Fibroblast of the aortic adventitia (primary cell): ENCODE data around the gene RPL10A. TPM values are rescaled to one million over a fixed set of nuclear protein-coding genes. Genes with fewer than 3 reads are reported as not detected.

Source experiments
- DNase-seq: peaks from one replicate; pipeline ENCODE4 v3.0.0-alpha.2; 2010; ENCODE audit warnings: low read depth
- H3K4me3 ChIP-seq: 2 replicates; pipeline ENCODE4 v1.5.1; 2011; ENCODE audit warnings: low read depth, mild to moderate bottlenecking, control low read depth, low read length, moderate library complexity
- total RNA-seq: library from RNA; depleted of rRNA; stranded (reverse); fragments of >200 nt; gene quantifications from 2 replicates; pipeline ENCODE4 v1.2.3, GENCODE V29; 2012; ENCODE audit warnings: low replicate concordance
- TF ChIP-seq, protein P1 (sequence below): IDR thresholded peaks from 2 replicates; pipeline ENCODE4 v1.5.1; 2011; ENCODE audit warnings: mild to moderate bottlenecking, low read length, control low read depth, inconsistent platforms; ENCODE audit not compliant: insufficient read depth

Gene RPL10A
- total RNA-seq, 1 donor, result 1,853 TPM

DNA sequence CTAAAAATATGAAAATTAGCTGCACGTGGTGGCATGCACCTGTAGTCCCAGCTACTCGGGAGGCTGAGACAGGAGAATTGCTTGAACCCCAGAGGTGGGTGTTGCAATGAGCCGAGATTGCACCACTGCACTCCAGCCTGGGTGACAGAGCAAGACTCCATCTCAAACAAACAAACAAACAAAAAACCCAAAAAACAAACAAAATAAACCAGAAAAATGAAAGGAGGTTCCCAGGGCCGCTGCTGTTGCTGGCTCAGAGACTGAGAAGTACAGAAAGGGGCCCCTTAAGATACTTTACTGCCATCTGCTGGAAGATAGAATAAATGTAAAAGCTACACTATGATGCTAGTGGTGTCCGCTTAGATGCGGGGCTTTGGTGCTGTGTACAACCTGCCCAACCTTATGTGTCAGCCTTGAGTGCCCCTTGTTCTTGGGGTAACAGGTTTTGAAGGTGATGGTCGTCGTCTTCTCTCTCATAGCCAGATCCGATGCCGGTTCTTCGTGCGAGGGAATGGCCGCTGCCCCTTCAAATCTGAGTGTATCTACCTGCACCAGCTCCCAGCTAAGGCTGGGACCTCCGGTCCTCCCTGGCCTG, 18.8 kb upstream of the RPL10A start:
- TF ChIP-seq, protein P1, sequence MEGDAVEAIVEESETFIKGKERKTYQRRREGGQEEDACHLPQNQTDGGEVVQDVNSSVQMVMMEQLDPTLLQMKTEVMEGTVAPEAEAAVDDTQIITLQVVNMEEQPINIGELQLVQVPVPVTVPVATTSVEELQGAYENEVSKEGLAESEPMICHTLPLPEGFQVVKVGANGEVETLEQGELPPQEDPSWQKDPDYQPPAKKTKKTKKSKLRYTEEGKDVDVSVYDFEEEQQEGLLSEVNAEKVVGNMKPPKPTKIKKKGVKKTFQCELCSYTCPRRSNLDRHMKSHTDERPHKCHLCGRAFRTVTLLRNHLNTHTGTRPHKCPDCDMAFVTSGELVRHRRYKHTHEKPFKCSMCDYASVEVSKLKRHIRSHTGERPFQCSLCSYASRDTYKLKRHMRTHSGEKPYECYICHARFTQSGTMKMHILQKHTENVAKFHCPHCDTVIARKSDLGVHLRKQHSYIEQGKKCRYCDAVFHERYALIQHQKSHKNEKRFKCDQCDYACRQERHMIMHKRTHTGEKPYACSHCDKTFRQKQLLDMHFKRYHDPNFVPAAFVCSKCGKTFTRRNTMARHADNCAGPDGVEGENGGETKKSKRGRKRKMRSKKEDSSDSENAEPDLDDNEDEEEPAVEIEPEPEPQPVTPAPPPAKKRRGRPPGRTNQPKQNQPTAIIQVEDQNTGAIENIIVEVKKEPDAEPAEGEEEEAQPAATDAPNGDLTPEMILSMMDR, result peak; percentile 68
- DNase-seq, result peak; percentile 78
- H3K4me3 ChIP-seq, result no peak overlapping the region

DNA sequence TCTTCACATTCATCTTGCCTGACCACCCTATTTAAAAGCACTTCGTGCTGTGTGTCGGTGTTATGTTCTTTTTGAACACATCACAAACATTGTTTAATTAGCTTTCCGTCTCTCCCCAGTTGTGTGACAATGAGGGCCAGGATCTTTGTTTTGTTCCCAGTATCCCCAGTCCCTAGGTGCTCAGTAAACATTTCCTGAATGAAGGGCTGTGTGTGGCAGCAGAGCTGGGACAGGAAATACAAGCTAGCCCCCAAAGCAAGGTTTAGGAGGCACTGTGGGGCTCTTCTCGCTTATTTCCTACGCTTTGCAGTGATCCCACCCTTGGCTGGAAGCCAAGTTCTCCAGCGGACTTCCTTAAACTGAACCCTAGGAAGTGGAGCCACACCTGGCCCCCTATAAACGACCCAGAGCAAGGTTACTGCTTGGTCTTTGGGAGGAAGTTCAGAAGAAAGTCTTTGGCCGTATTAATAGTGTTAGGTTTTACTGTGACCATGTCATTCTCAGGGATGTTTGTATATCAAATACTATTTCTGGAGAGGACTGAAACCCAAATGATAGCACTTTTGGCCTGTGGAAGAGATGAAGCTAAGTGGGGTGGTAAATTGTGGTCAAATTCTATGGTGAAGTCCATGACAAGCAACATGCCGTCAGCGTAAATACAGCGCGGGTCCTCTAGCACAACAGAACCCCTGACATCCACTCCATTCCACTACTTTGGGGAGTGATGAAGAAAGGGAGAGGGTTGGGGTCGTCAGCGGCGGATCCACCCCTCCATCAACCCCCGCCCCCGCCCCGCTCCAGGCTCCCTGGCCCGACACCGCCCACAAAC, 16.6 kb upstream of the RPL10A start:
- TF ChIP-seq, protein P1, result no peak

DNA sequence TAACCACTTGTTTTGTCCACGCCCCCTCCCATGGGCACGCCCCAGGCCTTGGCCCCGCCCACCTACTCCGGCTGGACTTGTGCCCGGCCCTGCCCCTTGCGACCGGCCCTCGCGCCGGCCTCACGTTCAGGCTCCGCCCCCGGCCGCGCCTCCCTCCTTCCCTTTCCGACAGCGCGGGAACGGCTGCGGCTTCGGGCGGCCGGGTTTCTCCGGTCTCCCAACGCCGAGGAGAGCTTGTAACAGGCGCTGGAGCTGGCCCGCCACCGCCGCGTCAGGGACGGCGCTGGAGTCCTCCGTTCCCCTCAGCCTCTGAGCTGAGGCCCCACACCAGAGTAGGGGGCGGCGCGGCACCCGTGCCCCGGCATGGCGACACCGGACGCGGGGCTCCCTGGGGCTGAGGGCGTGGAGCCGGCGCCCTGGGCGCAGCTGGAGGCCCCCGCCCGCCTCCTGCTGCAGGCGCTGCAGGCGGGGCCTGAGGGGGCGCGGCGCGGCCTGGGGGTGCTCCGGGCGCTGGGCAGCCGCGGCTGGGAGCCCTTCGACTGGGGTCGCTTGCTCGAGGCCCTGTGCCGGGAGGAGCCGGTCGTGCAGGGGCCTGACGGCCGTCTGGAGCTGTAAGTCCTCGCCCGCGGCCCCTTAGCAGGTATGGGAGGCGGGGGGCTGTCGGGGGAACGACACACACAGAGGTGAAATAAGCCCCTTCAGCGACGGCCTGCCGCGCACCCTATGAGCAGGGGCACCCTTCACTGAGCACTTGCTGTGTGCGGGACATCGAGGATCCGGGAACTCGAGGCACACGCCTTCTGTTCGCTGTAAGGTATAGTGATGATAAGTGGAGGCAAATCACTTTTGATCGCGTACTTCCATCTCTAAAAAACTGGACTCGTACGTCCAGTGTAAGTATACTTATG, 15.8 kb upstream of the RPL10A start, which contains the start of gene FANCE:
FANCE (plus strand) TSS at position 156 of the 908 bp plus-strand sequence; CDS start at position 364, 208 bp downstream.
- peak within 1 kb of the TSS; percentile 75 for H3K4me3 ChIP-seq
- TF ChIP-seq, protein P1, result no peak
- DNase-seq, result peak; percentile 86

More for the DNA sequence above, 16.6 kb upstream of the RPL10A start:
- peak overlapping the region; percentile 42 for H3K4me3 ChIP-seq
- DNase-seq, result no peak

DNA sequence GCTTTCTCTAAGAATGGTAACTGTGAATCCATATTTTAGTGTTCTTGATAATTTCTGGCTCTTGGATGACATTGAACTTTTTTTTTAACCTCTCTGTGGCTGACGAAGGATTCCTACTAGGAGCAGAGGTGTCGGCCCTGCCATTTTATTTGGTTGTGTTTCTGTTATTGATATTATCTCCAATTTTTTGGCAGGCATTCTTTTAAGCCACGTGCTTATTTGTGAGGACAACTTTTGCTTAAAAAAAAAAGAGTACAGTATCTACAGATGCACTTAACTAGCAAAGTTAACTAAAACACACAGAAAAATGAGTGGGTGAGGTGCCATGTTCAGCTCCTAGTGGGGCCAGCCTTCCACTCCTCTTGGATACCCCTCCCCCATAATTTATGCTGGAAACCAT, 15.0 kb upstream of the RPL10A start:
- peak; percentile 21 for DNase-seq
- H3K4me3 ChIP-seq, result peak overlapping the region; percentile 75
- TF ChIP-seq, protein P1, result no peak

DNA sequence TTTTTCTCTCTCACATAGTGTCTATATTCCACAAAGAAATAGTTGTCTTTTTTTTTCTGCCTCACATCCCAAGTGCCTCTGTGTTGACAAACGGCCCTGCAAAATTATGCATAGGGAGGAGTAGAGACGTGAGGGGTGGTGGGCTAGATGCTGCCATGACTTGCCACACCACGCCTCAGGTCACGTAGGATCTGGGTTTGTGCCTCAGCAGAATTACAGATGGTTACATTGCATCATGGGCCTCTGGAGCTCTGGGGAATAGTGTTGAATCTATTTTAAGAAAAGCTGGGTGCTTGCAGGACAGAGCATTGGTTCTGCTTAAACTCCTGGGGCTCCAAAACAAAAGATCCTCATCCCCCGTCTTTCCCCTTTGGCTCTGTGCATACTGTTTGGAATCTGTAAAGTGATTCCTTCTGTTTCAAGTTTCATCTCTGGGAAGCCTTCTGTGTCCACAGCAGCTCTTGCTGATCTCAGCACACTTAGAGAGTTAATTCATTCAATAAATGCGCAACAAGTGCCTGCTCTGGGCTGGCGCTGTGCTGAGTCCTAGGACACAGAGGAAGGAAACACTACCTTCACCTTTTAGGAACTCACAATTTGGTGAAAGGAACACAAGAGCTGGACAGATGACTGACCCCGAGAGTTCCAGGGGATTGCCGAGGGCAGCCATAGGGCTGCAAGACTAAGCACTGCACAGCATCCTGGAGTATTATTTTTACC, 13.7 kb upstream of the RPL10A start:
- H3K4me3 ChIP-seq, result no peak overlapping the region
- TF ChIP-seq, protein P1, result no peak
- no peak for DNase-seq

DNA sequence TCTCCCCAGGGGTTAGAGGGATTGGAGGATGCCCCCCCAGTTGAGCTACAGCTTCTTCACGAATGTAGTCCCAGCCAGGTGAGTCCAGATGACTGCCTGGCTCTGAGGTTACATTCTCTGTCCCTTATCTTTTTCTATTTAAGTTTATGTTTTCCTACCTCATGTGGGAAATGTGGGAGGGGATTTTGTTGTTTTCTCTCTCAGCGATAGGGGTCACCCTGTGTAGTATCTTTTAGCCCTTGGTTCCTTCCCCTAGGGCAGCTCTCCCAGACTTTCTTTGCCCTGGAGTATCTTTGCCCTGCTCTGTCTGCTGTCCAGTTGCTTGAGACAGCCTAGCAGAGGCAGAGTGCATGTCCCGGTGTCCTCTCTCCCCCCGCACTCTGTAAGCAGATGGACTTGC, 10.3 kb upstream of the RPL10A start:
- TF ChIP-seq, protein P1, result no peak
- no peak overlapping the region for H3K4me3 ChIP-seq
- DNase-seq, result no peak
